Measurements from ENCODE around the gene UBTF.

GRCh38 chr17:44217738-44218343 is 1.6 kb downstream of the UBTF start:
- TF ChIP-seq, protein P1, sequence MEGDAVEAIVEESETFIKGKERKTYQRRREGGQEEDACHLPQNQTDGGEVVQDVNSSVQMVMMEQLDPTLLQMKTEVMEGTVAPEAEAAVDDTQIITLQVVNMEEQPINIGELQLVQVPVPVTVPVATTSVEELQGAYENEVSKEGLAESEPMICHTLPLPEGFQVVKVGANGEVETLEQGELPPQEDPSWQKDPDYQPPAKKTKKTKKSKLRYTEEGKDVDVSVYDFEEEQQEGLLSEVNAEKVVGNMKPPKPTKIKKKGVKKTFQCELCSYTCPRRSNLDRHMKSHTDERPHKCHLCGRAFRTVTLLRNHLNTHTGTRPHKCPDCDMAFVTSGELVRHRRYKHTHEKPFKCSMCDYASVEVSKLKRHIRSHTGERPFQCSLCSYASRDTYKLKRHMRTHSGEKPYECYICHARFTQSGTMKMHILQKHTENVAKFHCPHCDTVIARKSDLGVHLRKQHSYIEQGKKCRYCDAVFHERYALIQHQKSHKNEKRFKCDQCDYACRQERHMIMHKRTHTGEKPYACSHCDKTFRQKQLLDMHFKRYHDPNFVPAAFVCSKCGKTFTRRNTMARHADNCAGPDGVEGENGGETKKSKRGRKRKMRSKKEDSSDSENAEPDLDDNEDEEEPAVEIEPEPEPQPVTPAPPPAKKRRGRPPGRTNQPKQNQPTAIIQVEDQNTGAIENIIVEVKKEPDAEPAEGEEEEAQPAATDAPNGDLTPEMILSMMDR (IDR thresholded peaks at IDR 0.05): no peak
- no peak for TF ChIP-seq POLR2A (IDR thresholded peaks at IDR 0.05)
- no peak for TF ChIP-seq EP300 (IDR thresholded peaks at IDR 0.05)

All from suprapubic skin (tissue), 3 donors.